Keratinocyte (primary cell): Measurements from ENCODE around the gene SMO.

Source experiments
- EZH2 ChIP-seq: IDR thresholded peaks from one replicate; pipeline ENCODE4 v1.6.1; 2012; ENCODE audit warnings: inconsistent platforms, mild to moderate bottlenecking, low read length, moderate library complexity
- TF ChIP-seq, protein P1 (sequence below), 3 experiments: IDR thresholded peaks in 1 of 3; conservative IDR thresholded peaks in 1 of 3; optimal IDR thresholded peaks in 1 of 3; 2 replicates in 2 of 3; 3 replicates in 1 of 3; pipeline versions ENCODE3 to v1.5.1; 2011; ENCODE audit warnings: low read length in 3 of 3, mild to moderate bottlenecking in 3 of 3, moderate library complexity in 2 of 3, control low read depth in 1 of 3, inconsistent platforms in 1 of 3; ENCODE audit not compliant: insufficient read depth in 2 of 3; ENCODE audit errors: extremely low read depth in 1 of 3

DNA sequence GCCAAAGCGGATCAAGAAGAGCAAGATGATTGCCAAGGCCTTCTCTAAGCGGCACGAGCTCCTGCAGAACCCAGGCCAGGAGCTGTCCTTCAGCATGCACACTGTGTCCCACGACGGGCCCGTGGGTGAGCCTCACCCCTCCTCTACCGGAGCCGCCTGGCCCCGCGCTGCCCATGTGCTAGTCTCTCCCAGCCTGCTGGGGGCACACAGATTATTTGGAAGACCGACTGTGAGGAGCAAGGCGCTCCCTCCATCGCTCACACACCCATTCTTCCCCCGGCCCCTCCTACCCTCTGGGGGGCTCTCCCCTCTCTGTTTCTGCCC lies 22.5 kb downstream of the SMO start:
- TF ChIP-seq, protein P1, sequence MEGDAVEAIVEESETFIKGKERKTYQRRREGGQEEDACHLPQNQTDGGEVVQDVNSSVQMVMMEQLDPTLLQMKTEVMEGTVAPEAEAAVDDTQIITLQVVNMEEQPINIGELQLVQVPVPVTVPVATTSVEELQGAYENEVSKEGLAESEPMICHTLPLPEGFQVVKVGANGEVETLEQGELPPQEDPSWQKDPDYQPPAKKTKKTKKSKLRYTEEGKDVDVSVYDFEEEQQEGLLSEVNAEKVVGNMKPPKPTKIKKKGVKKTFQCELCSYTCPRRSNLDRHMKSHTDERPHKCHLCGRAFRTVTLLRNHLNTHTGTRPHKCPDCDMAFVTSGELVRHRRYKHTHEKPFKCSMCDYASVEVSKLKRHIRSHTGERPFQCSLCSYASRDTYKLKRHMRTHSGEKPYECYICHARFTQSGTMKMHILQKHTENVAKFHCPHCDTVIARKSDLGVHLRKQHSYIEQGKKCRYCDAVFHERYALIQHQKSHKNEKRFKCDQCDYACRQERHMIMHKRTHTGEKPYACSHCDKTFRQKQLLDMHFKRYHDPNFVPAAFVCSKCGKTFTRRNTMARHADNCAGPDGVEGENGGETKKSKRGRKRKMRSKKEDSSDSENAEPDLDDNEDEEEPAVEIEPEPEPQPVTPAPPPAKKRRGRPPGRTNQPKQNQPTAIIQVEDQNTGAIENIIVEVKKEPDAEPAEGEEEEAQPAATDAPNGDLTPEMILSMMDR (optimal IDR thresholded peaks at IDR 0.05 in 1 of 3, IDR thresholded peaks at IDR 0.05 in 1 of 3, conservative IDR thresholded peaks at IDR 0.05 in 1 of 3; ENCODE audit: extremely low read depth in 1 of 3, insufficient read depth in 2 of 3, low read length in 3 of 3) = no peak
- no peak for TF ChIP-seq EZH2
